Erythroblast (primary cell): ENCODE data around the gene ARAP1.
"Not testable (repeated sequence)": the region's sequence is repeated elsewhere in the genome, so short reads cannot be mapped to it uniquely, and the experiment has no call there.

Source experiments
- DNase-seq, 2 experiments: peaks; one replicate each; lab custom pipeline; 2025; lab: John Stamatoyannopoulos, UW
- GATA1 ChIP-seq: IDR thresholded peaks from 2 replicates; pipeline ENCODE4 v1.6.1; 2011; ENCODE audit warnings: low read depth, mild to moderate bottlenecking, control low read depth, low read length, moderate library complexity
- POLR2A ChIP-seq: IDR thresholded peaks from 2 replicates; pipeline ENCODE4 v1.6.1; 2011; ENCODE audit warnings: mild to moderate bottlenecking, low read length

ARAP1 gene

DNA sequence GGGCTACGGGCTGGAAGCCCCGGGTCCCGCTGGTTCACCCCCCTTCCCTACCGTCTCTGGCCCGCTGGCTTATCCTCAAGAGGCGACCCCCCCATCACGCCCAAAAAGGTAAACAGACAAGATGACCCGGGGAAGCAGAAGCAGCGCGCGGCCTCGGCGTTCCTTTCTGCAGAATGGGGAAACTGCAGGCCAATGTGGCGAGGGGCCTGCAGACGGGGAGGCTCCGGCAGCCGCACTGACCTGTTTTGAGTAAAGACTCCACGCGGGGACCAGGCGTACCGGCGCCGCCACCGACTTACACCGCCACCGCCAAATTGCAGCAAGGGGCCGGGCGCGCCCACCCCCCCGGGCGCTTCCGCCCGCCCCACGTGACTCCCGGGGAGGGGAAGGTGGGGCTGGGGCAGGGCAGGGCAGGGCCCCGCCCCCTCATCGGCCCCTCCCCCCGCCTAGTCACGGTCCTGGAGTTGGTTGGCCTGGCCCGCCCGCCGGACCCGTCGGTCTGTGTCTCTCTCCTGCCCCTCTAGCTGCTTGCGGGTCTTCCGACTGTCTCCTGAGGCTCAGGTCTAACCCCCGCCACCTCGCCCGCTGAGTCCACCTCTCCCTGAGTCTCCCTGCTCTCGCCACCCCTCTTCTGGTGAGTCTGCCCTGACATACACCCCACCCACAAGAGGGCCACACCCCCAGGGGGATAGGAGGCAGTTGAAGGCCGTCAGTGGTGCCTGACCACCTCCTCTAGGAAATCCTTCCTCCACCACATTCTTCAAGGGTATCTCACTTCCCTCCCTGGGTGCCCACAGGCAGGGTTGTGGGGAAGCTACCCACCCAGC, at the start of gene ARAP1:
Gene ARAP1, minus strand, starts transcription at position 321 of the 827 bp plus-strand sequence. CDS start 25,280 bp downstream, outside the sequence.
- TF ChIP-seq GATA1 = no peak
- DNase-seq = peak; percentile 84 to 86

DNA sequence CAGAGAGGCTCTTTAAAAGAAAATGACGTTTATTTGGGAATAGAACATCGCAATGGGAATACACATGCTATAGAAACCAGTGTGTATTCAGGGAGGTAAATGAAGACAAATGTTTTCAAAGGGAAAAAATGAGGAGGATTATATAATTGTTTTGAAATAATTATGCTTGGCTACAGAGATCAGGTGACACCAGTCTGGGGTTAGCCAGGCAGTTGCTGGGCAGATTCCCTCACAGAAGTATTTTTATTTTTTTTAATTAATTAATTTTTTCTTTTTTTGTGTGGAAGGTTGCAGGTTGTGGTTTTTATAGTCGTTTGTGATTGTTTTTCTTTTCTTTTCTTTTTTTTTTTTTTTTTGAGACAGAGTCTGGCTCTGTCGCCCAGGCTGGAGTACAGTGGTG, 47.2 kb upstream of the ARAP1 start:
- no peak for DNase-seq
- TF ChIP-seq POLR2A (no peak), GATA1 (no peak)

DNA sequence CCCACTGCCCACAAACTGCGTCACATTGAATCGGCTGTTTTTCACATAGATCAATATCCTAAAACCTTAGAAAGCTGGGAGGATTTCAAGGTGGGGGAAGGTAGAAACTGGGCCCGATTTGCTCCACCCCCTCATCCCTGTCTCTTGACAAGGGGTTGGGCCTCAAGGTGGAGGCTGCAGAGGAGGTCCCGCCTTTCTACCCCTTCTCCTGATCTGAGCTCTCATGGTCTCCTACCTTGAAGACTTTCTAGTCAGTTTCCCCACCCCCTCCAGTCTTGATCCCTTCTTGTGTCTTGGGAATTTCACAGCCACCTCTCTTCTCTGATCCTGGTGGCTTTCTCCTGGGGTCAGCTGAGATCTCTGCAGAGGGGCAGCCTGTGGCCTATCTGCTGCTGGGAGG, 46.2 kb upstream of the ARAP1 start:
- no peak for TF ChIP-seq POLR2A
- TF ChIP-seq GATA1 = no peak
- DNase-seq = no peak

DNA sequence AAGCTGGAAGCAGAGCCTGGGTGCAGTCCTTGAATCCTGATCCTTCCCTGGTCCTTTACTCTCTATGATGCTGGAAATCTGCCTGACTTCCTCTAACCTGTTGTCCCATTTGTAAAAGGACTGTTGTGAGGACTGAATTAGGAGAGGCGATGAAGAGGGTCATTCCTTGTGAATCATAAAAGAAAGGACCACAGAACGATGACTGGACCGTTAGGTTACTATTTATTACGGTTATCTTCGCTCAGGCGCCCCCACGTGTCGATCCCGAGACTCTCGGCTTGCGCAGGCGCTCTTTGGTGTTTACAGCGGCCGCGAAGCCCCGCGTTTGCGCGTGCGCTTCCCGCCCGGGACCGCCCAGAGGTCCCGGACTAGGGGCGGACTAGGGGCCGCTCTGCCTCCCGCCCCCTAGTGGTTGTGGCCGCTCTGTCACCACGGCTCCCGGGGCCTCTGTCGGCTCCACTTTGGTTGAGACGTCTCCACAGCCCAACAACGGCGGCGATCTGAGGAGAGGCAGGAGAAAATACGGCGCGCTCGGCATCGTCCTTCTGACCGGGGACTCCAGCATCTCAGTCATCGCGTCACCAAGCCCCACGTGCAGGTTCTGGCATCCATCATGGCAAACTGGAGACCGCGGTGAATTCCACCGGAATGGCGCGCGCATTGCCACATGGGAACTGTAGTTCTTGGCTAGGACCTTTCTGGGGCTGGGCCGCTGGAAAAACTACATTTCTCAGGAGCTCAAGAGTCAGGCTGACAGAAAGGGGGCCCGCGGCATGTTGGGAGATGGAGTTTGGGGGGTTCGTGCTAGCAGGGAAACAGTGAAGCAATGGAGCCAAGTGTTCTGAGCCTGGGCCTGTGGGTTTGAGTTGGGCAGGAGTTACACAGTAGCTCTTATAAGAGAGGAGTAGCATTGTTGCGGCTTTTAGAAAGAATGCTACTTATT, 41.5 kb upstream of the ARAP1 start, which contains the start of gene STARD10:
Gene STARD10, minus strand, starts transcription at position 623 of the 943 bp plus-strand sequence. CDS start 12,866 bp downstream, outside the sequence.
- DNase-seq = peak; percentile 97 to 99
- no peak for TF ChIP-seq GATA1
- peak; percentile 49 for TF ChIP-seq POLR2A

DNA sequence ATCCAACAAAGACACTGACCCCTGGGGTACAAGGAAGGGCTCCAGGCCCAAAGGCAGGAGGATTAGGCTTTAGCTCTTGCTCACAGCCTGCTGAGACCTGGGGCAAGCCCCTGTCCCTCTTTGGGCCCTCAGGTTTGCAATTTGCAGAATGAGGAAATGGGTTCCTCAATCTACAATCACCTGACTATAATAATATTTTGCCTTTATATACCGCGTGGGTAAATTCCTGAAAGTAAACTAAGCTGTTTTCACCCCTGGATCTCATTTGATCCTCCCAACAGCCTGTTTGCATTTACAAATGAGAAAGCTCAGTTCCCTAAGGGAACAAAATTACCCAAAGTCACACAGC, 40.8 kb upstream of the ARAP1 start:
- no peak for DNase-seq
- TF ChIP-seq POLR2A = no peak

DNA sequence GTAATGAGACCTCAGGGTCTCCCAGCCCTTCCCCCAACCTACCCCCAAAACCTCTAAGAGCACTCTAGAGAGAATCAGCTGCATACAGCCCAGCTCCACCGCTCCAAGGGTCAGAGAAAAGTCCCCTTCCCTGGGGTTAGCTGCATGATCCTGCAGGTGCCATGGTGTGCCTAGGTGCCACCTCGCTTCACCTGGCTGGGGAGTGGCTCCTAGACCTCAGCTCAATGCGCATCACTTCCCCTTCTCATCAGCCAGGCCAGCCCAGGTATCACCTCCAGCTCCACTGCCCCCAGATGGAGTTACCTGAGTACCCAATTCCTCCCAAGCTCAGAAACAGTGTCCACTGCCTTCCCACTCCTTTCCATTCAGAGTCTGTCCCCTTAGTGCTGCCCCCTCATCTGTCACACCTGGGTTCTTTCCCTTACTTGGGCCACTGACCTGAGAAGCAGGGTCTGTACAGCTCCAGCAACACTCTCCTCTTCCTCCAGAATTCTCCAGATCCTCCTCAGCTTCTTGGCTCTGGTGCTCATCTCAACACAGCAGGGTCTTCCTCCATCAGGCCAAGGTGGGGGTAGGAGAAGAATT, 40.3 kb upstream of the ARAP1 start:
- TF ChIP-seq POLR2A (no peak), GATA1 (no peak)
- DNase-seq = no peak

DNA sequence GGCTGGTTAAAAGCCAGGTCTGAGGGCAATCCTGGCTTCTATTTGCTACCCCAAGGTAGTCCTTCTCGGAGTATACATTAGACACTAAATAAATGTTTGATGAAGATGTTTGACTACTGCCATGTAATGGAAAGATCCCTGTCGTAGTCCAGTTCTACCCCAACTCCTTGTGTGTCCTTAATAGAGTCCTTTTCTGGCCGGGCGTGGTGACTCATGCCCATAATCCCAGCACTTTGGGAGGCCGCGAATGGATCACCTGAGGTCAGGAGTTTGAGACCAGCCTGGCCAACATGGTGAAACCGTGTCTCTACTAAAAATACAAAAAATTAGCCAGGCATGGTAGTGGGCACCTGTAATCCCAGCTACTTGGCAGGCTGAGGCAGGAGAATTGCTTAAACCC, 39.0 kb upstream of the ARAP1 start:
- DNase-seq = not testable (repeated sequence)

DNA sequence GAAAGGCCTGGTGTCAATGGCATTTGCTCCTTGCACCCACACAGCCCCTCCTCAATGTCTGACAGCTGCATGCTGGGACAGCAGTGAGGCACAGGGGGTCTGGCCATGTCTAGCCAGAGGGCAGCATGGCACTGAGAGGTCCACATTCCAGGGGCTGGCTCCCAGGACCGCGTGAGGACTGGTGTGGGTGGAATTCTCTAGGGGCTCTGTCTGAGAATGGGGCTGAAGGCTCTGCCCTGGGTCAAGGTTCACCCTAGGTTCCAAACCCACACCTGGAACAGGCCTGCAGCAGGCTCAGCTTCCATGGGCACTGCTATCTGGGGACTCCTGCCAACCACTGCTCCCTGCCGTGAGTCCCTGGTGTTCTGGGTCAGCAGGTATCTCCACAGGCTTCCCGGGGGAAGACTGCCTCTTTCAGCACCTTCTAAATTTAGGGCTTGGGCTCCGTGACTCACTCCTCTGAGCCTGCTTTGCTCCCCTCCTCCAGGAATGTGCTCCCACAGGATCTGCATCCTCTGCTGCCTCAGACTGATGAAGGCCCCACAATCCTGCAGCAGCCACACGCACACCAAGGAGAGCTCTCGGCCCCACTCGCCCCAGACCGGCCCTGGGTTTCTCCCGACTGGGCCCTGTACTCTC, 37.4 kb upstream of the ARAP1 start:
- TF ChIP-seq POLR2A = no peak
- no peak for TF ChIP-seq GATA1
- DNase-seq = no peak

DNA sequence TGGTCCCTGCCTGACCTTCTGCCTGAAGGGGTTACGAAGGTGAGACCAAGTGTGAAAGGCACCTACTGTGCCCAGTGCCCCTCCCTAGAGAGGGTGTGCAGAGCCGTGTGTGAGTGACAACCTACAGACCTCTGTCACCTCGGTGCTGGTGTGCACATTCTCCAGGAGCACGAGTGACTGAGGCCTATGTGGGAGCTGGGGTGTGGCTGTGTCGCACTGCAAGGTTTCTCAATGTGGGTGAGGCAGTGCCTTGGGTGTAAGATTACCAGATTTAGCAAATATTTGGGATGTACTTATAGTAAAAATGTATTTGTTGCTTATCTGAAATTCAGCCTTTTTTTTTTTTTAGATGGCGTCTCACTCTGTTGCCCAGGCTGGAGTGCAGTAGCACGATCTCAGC, 36.0 kb upstream of the ARAP1 start:
- DNase-seq = no peak
- no peak for TF ChIP-seq POLR2A
- no peak for TF ChIP-seq GATA1

DNA sequence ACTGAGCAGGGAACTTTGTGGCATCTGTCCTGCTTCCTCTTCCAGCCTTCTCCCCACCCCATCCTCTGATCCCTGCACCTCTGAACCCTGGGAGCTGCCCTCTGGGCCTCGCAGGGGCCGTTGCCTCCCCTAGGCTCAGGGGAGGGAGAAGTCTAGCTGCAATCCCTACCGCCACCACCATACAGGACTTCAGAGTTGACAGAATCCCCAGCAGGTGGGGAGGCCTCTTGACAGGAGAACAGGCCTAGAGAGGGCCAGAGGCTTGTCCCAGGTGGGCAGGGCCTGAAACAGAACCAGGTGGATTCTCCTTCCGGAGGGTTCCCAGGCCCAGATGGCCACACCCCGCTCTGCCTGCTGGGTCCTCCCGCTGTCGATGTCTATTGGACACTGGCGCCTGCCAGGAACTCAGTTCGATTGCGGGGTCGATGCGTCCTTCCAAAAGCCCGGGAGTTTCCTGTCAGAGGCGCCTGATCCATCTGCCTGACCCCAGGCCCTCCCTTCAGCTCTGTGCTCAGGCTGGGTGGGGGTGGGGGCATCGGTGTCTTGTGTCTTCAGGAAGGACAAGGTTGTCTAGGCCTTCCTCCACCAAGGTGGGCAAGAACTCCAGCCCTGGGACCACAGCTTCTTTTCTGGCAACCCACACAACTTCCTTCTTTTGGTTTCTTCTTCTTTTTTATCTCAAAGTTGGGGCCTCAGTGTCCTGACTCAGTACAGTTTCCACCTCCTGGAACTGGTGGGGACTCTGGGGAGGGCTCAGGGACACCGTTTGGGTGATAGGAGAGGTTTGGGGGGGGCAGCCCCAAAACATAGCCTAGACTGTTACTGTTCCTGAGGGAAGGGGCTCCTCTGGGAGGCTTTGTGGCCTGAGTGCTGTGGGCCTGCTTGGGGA, 35.3 kb upstream of the ARAP1 start:
- DNase-seq = peak; percentile 35 to 57
- TF ChIP-seq POLR2A = no peak
- no peak for TF ChIP-seq GATA1

DNA sequence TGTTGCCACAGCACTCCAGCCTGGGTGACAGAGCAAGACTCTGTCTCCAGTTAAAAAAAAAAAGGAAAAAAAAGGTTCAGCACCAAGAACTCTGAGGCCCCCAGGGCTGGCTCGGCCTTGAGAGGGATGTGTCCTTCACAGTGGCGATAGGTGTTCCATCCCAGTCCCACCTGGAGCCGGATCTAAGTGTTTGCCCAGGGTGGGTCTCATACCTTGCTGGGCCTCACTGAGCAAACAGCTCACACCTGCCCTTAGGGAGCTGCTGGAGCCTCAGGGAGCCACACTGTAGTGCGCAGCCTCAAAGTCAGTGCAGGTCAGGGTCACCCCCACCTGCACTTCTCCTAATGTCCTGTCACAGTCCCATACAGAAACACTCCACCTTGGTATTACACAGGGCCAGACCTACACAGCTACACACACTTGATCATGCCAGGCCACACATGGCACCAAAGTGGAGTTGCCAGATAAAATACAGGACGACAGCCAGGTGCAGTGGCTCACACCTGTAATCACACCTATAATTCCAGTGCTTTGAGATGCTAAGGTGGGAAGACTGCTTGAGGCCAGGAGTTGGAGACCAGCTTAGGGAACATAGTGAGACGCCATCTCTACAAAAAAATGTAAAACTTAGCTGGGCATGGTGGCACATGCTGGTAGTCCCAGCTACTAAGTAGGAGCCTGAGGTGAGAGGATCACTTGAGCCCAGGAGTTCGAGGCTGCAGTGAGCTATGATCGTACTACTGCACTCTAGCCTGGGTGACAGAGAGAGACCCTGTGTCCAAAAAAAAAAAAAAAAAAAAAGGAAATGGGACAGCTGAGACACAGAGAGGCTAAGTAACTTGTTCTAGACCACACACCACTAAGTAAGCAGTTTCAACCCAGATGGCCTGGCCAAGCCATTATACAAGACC, 34.4 kb upstream of the ARAP1 start:
- TF ChIP-seq POLR2A (no peak), GATA1 (no peak)
- no peak for DNase-seq

DNA sequence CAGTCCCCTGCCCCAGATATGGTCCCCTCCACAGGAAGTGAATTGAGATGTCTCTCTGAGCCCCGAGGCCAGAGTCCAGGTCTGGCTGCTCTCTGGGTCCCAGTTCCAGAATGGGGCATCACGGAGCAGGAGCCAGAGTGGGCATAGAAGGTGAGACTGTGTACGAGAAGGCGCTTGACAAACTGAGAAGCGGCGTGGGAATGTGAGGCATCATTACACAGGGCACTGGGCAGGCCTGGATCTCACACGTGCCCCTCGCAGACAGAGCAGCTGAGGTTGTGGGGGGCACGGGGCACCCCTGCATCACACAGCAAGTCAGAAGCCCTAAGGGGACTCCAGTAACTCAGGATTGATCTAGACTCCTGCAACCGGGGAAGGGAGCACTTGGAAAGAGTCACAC, 32.5 kb upstream of the ARAP1 start:
- no peak for TF ChIP-seq GATA1
- no peak for TF ChIP-seq POLR2A
- no peak for DNase-seq
